GM21717 (cell line): ENCODE data around the gene SLC23A3.
"Not testable (repeated sequence)": the region's sequence is repeated elsewhere in the genome, so short reads cannot be mapped to it uniquely, and the experiment has no call there.

Experiments used
- ATAC-seq: cut with Tn5 transposase; IDR thresholded peaks from one replicate; pipeline ENCODE4 v1.9.1; 2021; ENCODE audit warnings: mild to moderate bottlenecking, moderate library complexity; ENCODE audit not compliant: unreplicated experiment

The SLC23A3 gene

GRCh38 chr2:219205165-219205538, 35.3 kb upstream of the SLC23A3 start:
- no peak for ATAC-seq

GRCh38 chr2:219204425-219205164, 34.8 kb upstream of the SLC23A3 start:
- ATAC-seq: no peak

GRCh38 chr2:219201331-219201730, 31.5 kb upstream of the SLC23A3 start:
- not testable (repeated sequence) for ATAC-seq

- not testable (repeated sequence) for ATAC-seq
Measured at GRCh38 chr2:219200502-219201326, 30.9 kb upstream of the SLC23A3 start.

GRCh38 chr2:219199470-219200211, 29.8 kb upstream of the SLC23A3 start:
- no peak for ATAC-seq

GRCh38 chr2:219198974-219199373, 29.1 kb upstream of the SLC23A3 start:
- ATAC-seq: no peak

- no peak for ATAC-seq
Measured at GRCh38 chr2:219197388-219197787, 27.6 kb upstream of the SLC23A3 start.

- ATAC-seq: no peak
Measured at GRCh38 chr2:219186754-219187456, 17.1 kb upstream of the SLC23A3 start.

GRCh38 chr2:219184121-219184520, 14.3 kb upstream of the SLC23A3 start:
- no peak for ATAC-seq

- ATAC-seq: no peak
Measured at GRCh38 chr2:219183151-219183772, 13.4 kb upstream of the SLC23A3 start.

GRCh38 chr2:219182331-219183150, 12.7 kb upstream of the SLC23A3 start:
- ATAC-seq: no peak

GRCh38 chr2:219181531-219181930, 11.7 kb upstream of the SLC23A3 start:
- no peak for ATAC-seq

GRCh38 chr2:219180961-219181360, 11.1 kb upstream of the SLC23A3 start:
- ATAC-seq: no peak

GRCh38 chr2:219179601-219180465, 10.0 kb upstream of the SLC23A3 start:
- no peak for ATAC-seq

- ATAC-seq: peak; percentile 2
Measured at GRCh38 chr2:219178377-219179175, 8.7 kb upstream of the SLC23A3 start.

- ATAC-seq: peak; percentile 33
Measured at GRCh38 chr2:219177552-219178376, 7.9 kb upstream of the SLC23A3 start, which contains the start of gene RETREG2. Gene RETREG2 (plus strand): TSS chr2:219178275. CDS start chr2:219178353, 78 bp downstream.
